ENCODE data around the gene DCAF4. TPM values are rescaled to one million over a fixed set of nuclear protein-coding genes. Genes with fewer than 3 reads are reported as not detected.

Gene DCAF4, protein sequence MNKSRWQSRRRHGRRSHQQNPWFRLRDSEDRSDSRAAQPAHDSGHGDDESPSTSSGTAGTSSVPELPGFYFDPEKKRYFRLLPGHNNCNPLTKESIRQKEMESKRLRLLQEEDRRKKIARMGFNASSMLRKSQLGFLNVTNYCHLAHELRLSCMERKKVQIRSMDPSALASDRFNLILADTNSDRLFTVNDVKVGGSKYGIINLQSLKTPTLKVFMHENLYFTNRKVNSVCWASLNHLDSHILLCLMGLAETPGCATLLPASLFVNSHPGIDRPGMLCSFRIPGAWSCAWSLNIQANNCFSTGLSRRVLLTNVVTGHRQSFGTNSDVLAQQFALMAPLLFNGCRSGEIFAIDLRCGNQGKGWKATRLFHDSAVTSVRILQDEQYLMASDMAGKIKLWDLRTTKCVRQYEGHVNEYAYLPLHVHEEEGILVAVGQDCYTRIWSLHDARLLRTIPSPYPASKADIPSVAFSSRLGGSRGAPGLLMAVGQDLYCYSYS
- 10 to 100 TPM; 22.5 to 26.8 TPM for total RNA-seq
- polyA plus RNA-seq = 7.3 TPM

DNA sequence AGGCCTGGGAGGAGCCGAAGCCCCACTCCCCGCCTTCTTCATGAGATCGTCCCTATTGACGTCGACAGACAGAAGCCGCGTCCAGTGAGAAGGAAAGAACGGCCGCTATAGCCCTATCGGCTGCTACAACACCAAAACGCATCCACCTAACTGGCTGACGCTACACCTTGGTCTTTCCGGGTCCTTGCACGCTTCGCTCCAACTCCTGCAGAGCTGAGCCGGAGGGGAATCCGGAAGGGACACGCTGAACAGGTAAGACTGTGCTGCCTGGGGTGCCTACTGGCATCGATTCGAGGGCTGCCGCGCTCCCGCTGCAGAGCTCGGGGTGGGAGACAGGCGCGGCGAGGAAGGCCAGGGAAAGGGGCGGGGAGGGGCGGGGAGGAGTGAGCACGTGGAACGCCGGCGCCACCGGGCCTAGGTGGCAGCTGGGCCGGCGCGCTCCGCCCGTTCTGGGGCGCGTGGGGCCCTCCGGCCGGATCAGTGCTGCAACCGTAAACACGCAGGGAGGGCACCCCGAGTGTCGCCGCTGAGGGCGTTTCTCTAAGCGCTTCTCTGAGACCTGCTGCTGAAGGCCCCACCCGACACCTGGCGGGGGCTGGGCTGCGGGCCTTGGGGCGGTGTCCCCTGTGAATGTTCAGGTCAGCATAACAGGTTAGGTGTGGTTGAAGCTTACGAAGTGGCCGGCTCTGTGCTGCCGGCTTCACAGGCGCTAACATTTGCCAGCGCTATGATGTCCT lies at the start of gene DCAF4:
Gene DCAF4 (plus strand): TSS at position 173 of the 737 bp plus-strand sequence. CDS start 11,515 bp downstream, outside the sequence.
- peaks cover 4% of the 10 kb centered on the region in 2 donors for H3K27me3 Mint-ChIP-seq
- H3K27ac Mint-ChIP-seq = peak within 1 kb of the TSS; percentile 64 to 97 (median 92)
- H3K4me3 ChIP-seq (ENCODE audit: low read length) = peak within 1 kb of the TSS; percentile 90
- peaks cover 0 to 6% (median 0%) of the 10 kb centered on the region in 3 donors for H3K36me3 Mint-ChIP-seq
- H3K9me3 Mint-ChIP-seq = no peaks in the 10 kb centered on the region
- H3K4me1 Mint-ChIP-seq = peaks cover 12 to 23% (median 15%) of the 10 kb centered on the region in 3 donors
- peak within 1 kb of the TSS; percentile 84 to 98 (median 94) for H3K4me3 Mint-ChIP-seq
- H3K27ac ChIP-seq (ENCODE audit: low read depth, low read length) = peak within 1 kb of the TSS; percentile 81
- ChIA-PET POLR2A (interaction anchor here (0.9 to 1.4 kb wide), 3 partner anchors 32 to 131 kb away, joined by 4 to 5 read pairs (median 5); partner anchors contain the start of genes DPF3 and ZFYVE1), CTCF (interaction anchor here (2.3 kb wide), 1 partner anchor 22 kb away, joined by 15 read pairs; no protein-coding TSS in a partner anchor)
- no peaks in the 10 kb centered on the region for H3K36me3 ChIP-seq (ENCODE audit: insufficient read depth, low read length)
- DNase-seq = peak; percentile 90 to 96 (median 92)
- no peaks in the 10 kb centered on the region for H3K9me3 ChIP-seq (ENCODE audit: low read length)
- no peaks in the 10 kb centered on the region for H3K27me3 ChIP-seq (ENCODE audit: insufficient read depth, low read length, poor library complexity, severe bottlenecking)
- peaks cover 10% of the 10 kb centered on the region for H3K4me1 ChIP-seq (ENCODE audit: insufficient read depth, low read length)

DNA sequence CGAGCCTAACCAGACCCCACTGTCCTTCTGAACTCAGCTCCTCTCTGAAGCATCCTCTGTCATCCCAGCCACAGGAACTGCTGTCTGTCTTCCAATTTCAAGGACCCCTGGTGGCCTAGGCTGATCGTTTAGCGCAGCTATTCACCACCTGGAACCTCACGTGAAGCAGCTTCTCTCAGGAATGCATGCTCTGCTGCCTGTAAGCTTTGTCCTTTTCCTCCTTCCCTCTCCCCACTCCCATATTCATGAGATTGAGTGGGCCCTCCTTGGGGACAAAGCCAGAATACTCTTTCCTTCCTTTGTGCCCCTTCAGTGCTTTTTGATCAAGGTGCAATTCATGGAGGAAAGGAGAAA lies 49.6 kb upstream of the DCAF4 start:
- no peak overlapping the region for H3K27ac ChIP-seq (ENCODE audit: low read depth, low read length)
- Mint-ChIP-seq H3K36me3 (no peaks in the 10 kb centered on the region), H3K4me1 (no peaks in the 10 kb centered on the region), H3K27me3 (peaks cover 2 to 23% of the 10 kb centered on the region in 2 donors), H3K9me3 (peaks cover 0 to 5% (median 0%) of the 10 kb centered on the region in 5 donors), H3K4me3 (no peak overlapping the region), H3K27ac (no peak overlapping the region)
- POLR2A ChIA-PET = no interaction called here
- H3K36me3 ChIP-seq (ENCODE audit: insufficient read depth, low read length) = no peaks in the 10 kb centered on the region
- H3K4me3 ChIP-seq (ENCODE audit: low read length) = no peak overlapping the region
- H3K27me3 ChIP-seq (ENCODE audit: insufficient read depth, low read length, poor library complexity, severe bottlenecking) = no peaks in the 10 kb centered on the region
- CTCF ChIA-PET = no interaction called here
- no peaks in the 10 kb centered on the region for H3K9me3 ChIP-seq (ENCODE audit: low read length)
- DNase-seq = no peak
- H3K4me1 ChIP-seq (ENCODE audit: insufficient read depth, low read length) = no peaks in the 10 kb centered on the region

GRCh38 chr14:72878746-72879145 lies 47.5 kb upstream of the DCAF4 start:
- peaks cover 2 to 28% of the 10 kb centered on the region in 2 donors for H3K27me3 Mint-ChIP-seq
- H3K36me3 Mint-ChIP-seq = no peaks in the 10 kb centered on the region
- Histone ChIP-seq H3K36me3 (ENCODE audit: insufficient read depth, low read length) (no peaks in the 10 kb centered on the region), H3K27ac (ENCODE audit: low read depth, low read length) (no peak overlapping the region), H3K4me1 (ENCODE audit: insufficient read depth, low read length) (no peaks in the 10 kb centered on the region), H3K9me3 (ENCODE audit: low read length) (no peaks in the 10 kb centered on the region), H3K27me3 (ENCODE audit: insufficient read depth, low read length, poor library complexity, severe bottlenecking) (no peaks in the 10 kb centered on the region), H3K4me3 (ENCODE audit: low read length) (no peak overlapping the region)
- no peak overlapping the region for H3K4me3 Mint-ChIP-seq
- POLR2A ChIA-PET = no interaction called here
- H3K4me1 Mint-ChIP-seq = no peaks in the 10 kb centered on the region
- H3K9me3 Mint-ChIP-seq = no peaks in the 10 kb centered on the region
- no peak overlapping the region for H3K27ac Mint-ChIP-seq
- CTCF ChIA-PET = no interaction called here
- no peak for DNase-seq

GRCh38 chr14:72879431-72879830 lies 46.8 kb upstream of the DCAF4 start:
- no peaks in the 10 kb centered on the region for H3K9me3 ChIP-seq (ENCODE audit: low read length)
- Mint-ChIP-seq H3K4me1 (peaks cover 0 to 3% (median 0%) of the 10 kb centered on the region in 3 donors), H3K36me3 (no peaks in the 10 kb centered on the region), H3K4me3 (no peak overlapping the region), H3K27me3 (peaks cover 5 to 28% of the 10 kb centered on the region in 2 donors), H3K27ac (no peak overlapping the region), H3K9me3 (no peaks in the 10 kb centered on the region)
- no peak for DNase-seq
- POLR2A ChIA-PET = no interaction called here
- no peak overlapping the region for H3K4me3 ChIP-seq (ENCODE audit: low read length)
- H3K27me3 ChIP-seq (ENCODE audit: insufficient read depth, low read length, poor library complexity, severe bottlenecking) = no peaks in the 10 kb centered on the region
- H3K36me3 ChIP-seq (ENCODE audit: insufficient read depth, low read length) = no peaks in the 10 kb centered on the region
- CTCF ChIA-PET = no interaction called here
- no peak overlapping the region for H3K27ac ChIP-seq (ENCODE audit: low read depth, low read length)
- H3K4me1 ChIP-seq (ENCODE audit: insufficient read depth, low read length) = no peaks in the 10 kb centered on the region

GRCh38 chr14:72880164-72880563 lies 46.1 kb upstream of the DCAF4 start:
- H3K36me3 Mint-ChIP-seq = no peaks in the 10 kb centered on the region
- no peak overlapping the region for H3K4me3 ChIP-seq (ENCODE audit: low read length)
- H3K36me3 ChIP-seq (ENCODE audit: insufficient read depth, low read length) = no peaks in the 10 kb centered on the region
- no peaks in the 10 kb centered on the region for H3K4me1 ChIP-seq (ENCODE audit: insufficient read depth, low read length)
- H3K4me1 Mint-ChIP-seq = peaks cover 0 to 3% (median 0%) of the 10 kb centered on the region in 3 donors
- peaks cover 5 to 28% of the 10 kb centered on the region in 2 donors for H3K27me3 Mint-ChIP-seq
- no peaks in the 10 kb centered on the region for H3K9me3 ChIP-seq (ENCODE audit: low read length)
- H3K27me3 ChIP-seq (ENCODE audit: insufficient read depth, low read length, poor library complexity, severe bottlenecking) = no peaks in the 10 kb centered on the region
- H3K9me3 Mint-ChIP-seq = no peaks in the 10 kb centered on the region
- H3K27ac ChIP-seq (ENCODE audit: low read depth, low read length) = no peak overlapping the region
- no peak overlapping the region for H3K4me3 Mint-ChIP-seq
- no peak overlapping the region for H3K27ac Mint-ChIP-seq
- ChIA-PET POLR2A (no interaction called here), CTCF (no interaction called here)
- DNase-seq = no peak

GRCh38 chr14:72880820-72881219 lies 45.4 kb upstream of the DCAF4 start:
- CTCF ChIA-PET = no interaction called here
- Histone ChIP-seq H3K27me3 (ENCODE audit: insufficient read depth, low read length, poor library complexity, severe bottlenecking) (no peaks in the 10 kb centered on the region), H3K27ac (ENCODE audit: low read depth, low read length) (no peak overlapping the region), H3K4me3 (ENCODE audit: low read length) (no peak overlapping the region), H3K4me1 (ENCODE audit: insufficient read depth, low read length) (no peaks in the 10 kb centered on the region), H3K9me3 (ENCODE audit: low read length) (no peaks in the 10 kb centered on the region), H3K36me3 (ENCODE audit: insufficient read depth, low read length) (no peaks in the 10 kb centered on the region)
- Mint-ChIP-seq H3K27ac (no peak overlapping the region), H3K9me3 (peaks cover 0 to 2% (median 0%) of the 10 kb centered on the region in 5 donors), H3K27me3 (peaks cover 8 to 28% of the 10 kb centered on the region in 2 donors), H3K4me3 (no peak overlapping the region), H3K36me3 (no peaks in the 10 kb centered on the region), H3K4me1 (peaks cover 0 to 3% (median 0%) of the 10 kb centered on the region in 3 donors)
- POLR2A ChIA-PET = no interaction called here
- DNase-seq = no peak

DNA sequence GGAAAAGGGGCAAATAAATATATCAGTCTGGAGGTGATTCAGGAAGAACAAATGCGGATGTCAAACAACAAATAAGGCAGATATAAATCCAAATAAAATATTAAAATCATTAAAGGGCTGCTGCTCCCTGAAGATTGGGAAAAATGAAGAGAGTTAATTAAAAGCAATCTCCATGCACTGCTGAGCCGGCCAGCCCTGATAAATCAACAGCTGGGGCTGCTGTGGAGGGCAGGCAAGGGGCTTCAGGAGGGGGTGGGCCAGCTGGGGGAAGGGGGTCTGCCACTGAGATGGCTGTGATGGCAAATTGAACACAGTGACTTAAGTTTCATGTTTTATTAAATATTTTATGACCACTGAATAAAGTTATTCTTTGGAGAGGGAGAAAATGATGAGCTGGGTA lies 44.7 kb upstream of the DCAF4 start:
- peaks cover 8 to 26% of the 10 kb centered on the region in 2 donors for H3K27me3 Mint-ChIP-seq
- H3K4me1 ChIP-seq (ENCODE audit: insufficient read depth, low read length) = no peaks in the 10 kb centered on the region
- no peak overlapping the region for H3K27ac Mint-ChIP-seq
- H3K36me3 ChIP-seq (ENCODE audit: insufficient read depth, low read length) = no peaks in the 10 kb centered on the region
- H3K27me3 ChIP-seq (ENCODE audit: insufficient read depth, low read length, poor library complexity, severe bottlenecking) = no peaks in the 10 kb centered on the region
- DNase-seq = no peak
- no peaks in the 10 kb centered on the region for H3K36me3 Mint-ChIP-seq
- H3K9me3 Mint-ChIP-seq = peaks cover 0 to 2% (median 0%) of the 10 kb centered on the region in 5 donors
- H3K9me3 ChIP-seq (ENCODE audit: low read length) = no peaks in the 10 kb centered on the region
- ChIA-PET POLR2A (no interaction called here), CTCF (no interaction called here)
- peaks cover 0 to 3% (median 0%) of the 10 kb centered on the region in 3 donors for H3K4me1 Mint-ChIP-seq
- no peak overlapping the region for H3K4me3 ChIP-seq (ENCODE audit: low read length)
- no peak overlapping the region for H3K4me3 Mint-ChIP-seq
- no peak overlapping the region for H3K27ac ChIP-seq (ENCODE audit: low read depth, low read length)

DNA sequence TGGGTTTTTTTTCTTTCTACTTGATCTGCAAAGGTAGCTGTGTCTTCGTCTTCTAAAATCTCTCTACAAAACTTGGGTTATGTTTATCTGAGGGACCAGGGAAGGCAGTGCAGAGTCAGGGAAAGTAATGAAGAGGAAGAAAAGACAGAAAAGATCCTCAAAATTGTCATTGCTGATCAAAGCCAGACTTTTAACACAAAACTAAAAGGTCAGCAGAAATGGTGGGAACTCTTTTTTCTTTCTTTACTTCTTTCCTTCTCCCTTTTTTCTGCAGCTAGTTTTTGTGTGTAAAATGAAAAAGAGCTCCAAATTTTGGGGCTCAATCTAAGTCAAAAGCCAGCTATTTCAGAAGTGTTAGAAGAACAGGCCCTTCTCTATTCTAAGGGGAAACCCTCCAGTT lies 44.2 kb upstream of the DCAF4 start:
- no peak for DNase-seq
- Histone ChIP-seq H3K27ac (ENCODE audit: low read depth, low read length) (no peak overlapping the region), H3K4me1 (ENCODE audit: insufficient read depth, low read length) (no peaks in the 10 kb centered on the region), H3K36me3 (ENCODE audit: insufficient read depth, low read length) (no peaks in the 10 kb centered on the region), H3K27me3 (ENCODE audit: insufficient read depth, low read length, poor library complexity, severe bottlenecking) (no peaks in the 10 kb centered on the region), H3K9me3 (ENCODE audit: low read length) (no peaks in the 10 kb centered on the region), H3K4me3 (ENCODE audit: low read length) (no peak overlapping the region)
- Mint-ChIP-seq H3K4me3 (no peak overlapping the region), H3K27ac (no peak overlapping the region), H3K27me3 (peaks cover 8 to 21% of the 10 kb centered on the region in 2 donors), H3K9me3 (peaks cover 0 to 2% (median 0%) of the 10 kb centered on the region in 5 donors), H3K36me3 (no peaks in the 10 kb centered on the region), H3K4me1 (peaks cover 0 to 3% (median 0%) of the 10 kb centered on the region in 3 donors)
- POLR2A ChIA-PET = no interaction called here
- CTCF ChIA-PET = no interaction called here
